ENCODE data around the gene CBL.

Gene CBL

GRCh38 chr11:119315131-119316015 lies 109.2 kb downstream of the CBL start:
- DNase-seq, result peak; percentile 10

DNA sequence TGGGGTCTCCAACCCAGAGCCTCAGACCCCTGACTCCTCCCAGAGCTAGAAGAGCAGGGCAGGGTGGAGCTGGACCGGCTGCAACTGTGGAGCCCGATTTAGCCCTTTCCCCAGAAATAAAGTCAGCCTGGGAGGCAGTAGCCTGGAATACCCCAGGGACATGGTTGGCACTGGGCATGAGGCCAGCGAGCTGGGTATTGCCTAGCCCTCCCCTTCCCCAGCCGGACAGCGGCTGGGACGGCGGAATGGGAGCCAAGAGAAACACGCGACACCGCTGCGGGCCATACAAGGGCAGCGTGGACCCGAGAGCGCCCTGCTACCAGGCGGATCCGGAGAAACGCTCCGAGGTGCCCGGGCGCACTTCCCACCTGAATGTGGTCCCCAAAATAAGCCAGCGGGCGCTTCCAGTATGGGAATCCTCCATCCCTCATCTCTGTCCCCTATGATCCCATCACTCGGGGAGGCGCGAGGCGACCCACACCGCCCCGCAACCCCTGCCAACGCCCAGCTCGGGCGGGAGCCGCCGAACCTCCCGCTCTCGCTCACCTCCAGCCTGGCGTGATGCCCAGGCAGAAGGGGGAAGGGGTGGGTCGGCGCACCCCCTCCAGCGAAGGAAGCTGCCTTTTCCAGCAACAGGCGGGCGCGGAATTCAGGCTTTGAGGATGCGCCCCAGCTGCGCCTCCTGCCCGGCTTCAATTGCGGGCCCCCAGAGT lies 110.0 kb downstream of the CBL start:
- DNase-seq, result no peak

- DNase-seq, result no peak
Measured at GRCh38 chr11:119316729-119317591, 110.8 kb downstream of the CBL start, which contains the start of gene MCAM. TSS of gene MCAM (minus strand) at chr11:119317130. CDS start at chr11:119317101, 29 bp downstream.

DNA sequence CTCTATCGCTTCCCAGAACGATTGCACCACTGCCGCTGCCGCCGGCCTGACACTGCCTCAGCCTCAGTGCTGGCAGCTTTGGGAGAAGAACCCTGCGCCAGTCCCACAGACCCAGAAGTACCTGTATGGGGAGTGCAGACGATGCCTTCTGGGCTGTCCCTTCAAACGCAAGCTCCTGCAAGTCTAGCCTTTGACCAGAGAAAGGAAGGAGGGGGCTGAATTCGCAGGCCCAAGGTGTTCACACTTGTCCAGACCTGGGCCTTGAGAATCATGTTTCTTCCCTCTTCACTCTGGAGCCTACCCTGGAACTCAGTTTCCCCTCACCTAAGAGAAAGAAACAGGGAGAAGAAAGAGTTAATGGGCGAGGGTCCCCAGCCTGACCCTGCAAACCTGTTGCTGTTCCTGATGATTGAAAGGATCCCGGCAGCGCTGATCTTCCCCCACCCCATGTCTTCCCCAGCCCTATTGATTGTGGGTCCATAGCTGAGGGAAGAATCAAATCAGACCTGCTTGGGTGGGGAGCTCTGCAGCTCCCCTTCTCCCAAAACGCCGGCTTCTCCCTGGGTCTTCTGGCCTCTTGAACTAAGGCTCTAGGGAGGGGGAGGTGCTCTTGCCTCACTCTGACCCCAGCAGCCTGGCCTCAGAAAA lies 111.6 kb downstream of the CBL start:
- no peak for DNase-seq

GRCh38 chr11:119318240-119319135 lies 112.3 kb downstream of the CBL start:
- DNase-seq, result peak; percentile 42

DNA sequence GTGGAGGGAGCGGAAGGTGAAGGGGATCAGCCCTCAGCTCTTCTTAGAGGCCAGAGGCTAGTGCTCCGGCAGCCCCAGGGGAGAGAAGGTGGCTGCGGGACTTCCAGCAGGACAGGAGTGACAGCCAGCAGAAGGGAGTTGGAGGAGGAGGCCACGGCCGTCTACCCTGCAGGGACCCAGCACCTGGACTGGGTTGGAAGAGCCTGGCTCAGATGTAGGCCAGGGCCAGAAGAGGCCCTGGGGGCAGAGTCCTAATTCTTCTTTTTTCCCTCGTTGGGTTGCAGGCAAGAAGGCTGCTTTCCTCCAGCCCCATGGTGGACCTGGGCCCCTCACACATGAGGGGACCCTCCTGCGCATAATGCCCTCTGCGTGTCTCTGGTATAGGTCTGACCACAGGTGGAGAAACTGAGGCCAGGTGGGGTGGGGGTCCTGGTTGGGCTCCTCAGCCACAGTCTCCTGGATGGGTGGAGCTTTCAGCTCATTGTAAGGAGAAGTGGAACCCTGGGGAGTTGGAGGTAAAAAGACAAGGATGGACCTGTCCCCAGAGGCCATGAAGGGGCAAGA lies 113.1 kb downstream of the CBL start:
- no peak for DNase-seq

- no peak for DNase-seq
Measured at GRCh38 chr11:119319700-119320239, 113.6 kb downstream of the CBL start.

GRCh38 chr11:119320240-119320775 lies 114.2 kb downstream of the CBL start:
- DNase-seq, result no peak

- peak; percentile 25 for DNase-seq
Measured at GRCh38 chr11:119320776-119321524, 114.8 kb downstream of the CBL start.

- DNase-seq, result no peak
Measured at GRCh38 chr11:119322360-119322739, 116.2 kb downstream of the CBL start.

DNA sequence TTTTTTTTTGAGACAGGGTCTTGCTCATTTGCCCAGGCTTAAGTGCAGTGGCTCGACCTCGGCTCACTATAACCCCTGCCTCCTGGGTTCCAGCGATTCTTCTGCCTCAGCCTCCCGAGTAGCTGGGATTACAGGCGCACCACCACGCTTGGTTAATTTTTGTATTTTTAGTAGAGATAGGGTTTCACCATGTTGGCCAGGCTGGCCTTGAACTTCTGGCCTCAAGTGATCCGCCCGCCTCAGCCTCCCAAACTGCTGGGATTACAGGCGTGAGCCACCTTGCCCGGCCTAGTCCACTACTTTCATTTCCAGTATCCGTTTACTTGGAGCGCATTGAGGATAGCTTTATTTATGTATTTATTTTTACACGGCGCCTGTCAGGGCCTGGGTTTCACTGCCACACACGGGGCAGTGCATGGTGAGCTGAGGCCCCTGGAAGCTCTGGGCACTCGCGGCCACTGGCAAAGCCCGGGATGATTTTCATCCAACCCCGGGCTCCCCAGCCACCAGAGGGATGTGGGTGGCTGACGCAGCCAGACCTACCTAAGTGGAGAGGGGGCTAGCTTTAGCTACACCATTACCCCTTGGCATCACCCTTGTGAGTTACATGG lies 116.9 kb downstream of the CBL start:
- DNase-seq, result no peak

DNA sequence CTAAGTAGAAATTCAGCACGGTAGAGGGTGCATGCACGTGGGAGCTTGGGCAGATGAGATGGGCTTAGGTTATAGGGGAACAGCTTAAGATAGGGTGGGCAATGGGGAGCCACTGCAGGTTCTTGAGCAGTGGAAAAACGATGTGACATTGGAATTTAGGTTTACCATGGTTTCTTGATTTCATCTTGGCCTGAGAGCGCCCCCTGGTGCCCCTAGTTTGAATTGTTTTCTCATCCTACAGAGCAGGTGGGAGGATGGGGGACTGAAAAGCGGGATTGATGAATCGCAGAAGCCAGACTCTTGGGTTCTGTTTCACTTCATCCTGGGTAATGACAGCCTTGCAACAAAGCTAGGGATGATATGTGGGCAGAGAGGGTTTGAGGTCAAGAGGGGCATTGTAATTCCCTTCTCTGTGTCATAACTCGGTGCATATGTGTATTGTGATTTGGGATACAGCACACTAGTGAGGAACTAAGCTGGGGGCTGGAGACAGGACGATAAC lies 117.4 kb downstream of the CBL start:
- peak; percentile 77 for DNase-seq

DNA sequence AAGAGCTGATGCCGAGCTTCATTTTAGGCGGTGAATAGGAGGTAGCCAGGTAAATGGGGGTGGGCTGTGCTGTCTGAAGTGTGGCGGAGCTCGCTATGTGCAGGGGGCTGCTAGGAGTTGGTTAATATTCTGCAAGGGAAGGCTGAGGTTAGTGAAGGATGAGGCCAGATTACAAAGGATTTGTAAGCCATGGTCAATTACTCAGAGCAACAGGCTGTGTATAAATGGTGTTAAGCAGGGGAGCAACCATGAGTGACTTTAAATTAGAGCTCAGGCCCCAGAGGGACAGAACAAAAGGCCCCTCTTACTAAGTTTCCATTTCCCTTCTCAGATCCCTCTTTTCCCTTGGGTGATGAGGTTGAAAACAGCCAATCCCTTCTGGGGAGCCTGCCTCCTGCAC lies 118.0 kb downstream of the CBL start:
- no peak for DNase-seq

DNA sequence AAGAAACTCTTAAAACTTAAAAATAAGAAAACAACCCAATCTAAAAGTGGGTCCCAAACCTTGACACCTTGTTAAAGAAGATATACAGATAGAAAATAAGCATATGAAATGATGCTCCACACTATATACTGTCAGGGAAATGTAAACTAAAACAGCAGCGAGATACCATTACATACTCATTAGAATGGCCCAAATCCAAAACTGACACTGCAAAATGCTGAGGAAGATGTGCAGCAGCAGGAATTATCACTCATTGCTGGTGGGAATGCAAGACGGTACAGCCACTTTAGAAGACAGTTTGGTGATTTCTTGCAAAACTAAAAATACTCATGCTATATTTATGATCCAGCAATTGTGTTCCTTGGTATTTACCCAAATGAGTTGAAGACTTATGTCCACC lies 123.2 kb downstream of the CBL start:
- DNase-seq, result no peak

DNA sequence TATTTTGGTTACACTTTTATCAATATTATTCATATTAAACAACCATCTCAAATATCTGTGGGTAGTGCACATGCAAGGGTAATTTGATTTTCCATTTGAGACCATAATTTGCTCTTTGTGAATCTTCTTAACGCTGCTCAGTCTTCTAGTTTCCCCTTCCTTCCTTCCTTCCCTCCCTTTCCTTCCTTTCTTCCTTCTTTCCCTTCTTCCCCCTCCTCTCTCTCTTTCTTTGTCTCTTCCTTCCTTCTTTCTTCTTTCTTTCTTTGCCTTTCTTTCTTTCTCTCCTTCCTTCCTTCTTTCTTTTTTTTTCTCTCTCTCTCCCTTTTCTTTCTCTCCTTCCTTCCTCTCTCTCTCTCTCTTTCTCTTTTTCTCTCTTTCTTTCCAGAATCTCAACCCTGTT lies 124.1 kb downstream of the CBL start:
- no peak for DNase-seq

GRCh38 chr11:119332111-119332765 lies 126.1 kb downstream of the CBL start:
- DNase-seq, result no peak

DNA sequence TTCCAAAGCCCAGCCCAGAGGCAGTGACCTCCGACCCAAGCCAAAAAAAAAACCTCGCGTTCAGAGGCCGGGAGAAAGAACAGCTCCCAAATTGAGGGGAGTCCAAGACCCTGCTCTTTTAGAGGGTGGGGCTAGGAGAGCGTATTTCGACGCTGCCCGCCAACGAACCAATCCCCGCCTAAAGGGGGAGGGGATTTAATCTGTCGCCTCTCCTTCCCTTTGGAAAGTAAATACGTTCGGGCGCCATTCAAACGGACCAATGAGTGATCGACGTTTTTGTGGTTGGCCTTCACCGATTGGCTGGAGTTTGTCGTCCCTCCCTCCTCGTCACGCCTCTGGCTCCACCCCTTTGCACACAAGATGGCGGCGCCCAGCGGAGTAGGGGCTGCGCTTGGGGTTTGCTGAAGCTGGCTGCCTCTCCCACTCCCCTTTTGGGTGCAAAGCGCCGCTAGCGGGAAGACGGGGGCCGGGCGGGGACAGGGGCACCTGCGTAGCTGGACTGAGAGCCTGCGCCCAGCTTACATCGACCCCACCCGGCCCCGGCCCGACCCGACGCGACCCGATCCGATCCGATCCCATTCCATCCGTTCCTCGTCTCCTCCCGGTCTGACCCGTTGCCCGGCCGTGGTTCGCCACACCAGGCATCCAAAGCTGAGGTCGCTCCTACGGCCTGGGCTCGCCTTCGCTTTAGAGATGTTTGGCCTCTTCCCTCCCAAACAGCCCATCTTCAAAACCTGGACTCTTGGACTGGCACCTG lies 128.2 kb downstream of the CBL start, which contains the start of gene RNF26:
Gene RNF26, plus strand, starts transcription at position 354 of the 757 bp plus-strand sequence. CDS start 596 bp downstream, outside the sequence.
- peak; percentile 98 for DNase-seq

All from suppressor macrophage treated with lipopolysaccharide for 4 hours (primary cell).